Lung (tissue), 12 donors: ENCODE results near the gene HOXC9. TPM values are rescaled to one million over a fixed set of nuclear protein-coding genes. Genes with fewer than 3 reads are reported as not detected.

Source experiments
- ATAC-seq: fragments of 200-7000 bp; cut with Tn5 transposase; one replicate; pipeline ENCODE4 v1.9.1; 2020; ENCODE audit warnings: moderate number of reproducible peaks; ENCODE audit not compliant: insufficient read depth, low FRiP score
- DNase-seq, 3 donors: peaks; one replicate each; pipeline ENCODE4 v3.0.0-alpha.2; 2013 to 2017
- H3K27ac ChIP-seq, 2 donors: one replicate each; pipeline ENCODE4 v1.5.1; 2013; ENCODE audit warnings: mild to moderate bottlenecking in 2 of 2, moderate library complexity in 2 of 2, control low read depth in 1 of 2, inconsistent platforms in 1 of 2, low read depth in 1 of 2, low read length in 1 of 2
- H3K27me3 ChIP-seq, 3 donors: one replicate each; pipeline ENCODE4 v1.5.1; 2013; ENCODE audit warnings: low read length in 2 of 3; ENCODE audit not compliant: control insufficient read depth in 3 of 3, insufficient read depth in 3 of 3
- H3K36me3 ChIP-seq, 4 donors: one replicate each; pipeline ENCODE4 v1.5.1; 2013; ENCODE audit warnings: low read length in 4 of 4, mild to moderate bottlenecking in 1 of 4, moderate library complexity in 1 of 4; ENCODE audit not compliant: control insufficient read depth in 4 of 4, insufficient read depth in 4 of 4
- H3K4me1 ChIP-seq, 5 donors: one replicate each; pipeline ENCODE4 v1.5.1; 2013; ENCODE audit warnings: low read length in 5 of 5, mild to moderate bottlenecking in 2 of 5, moderate library complexity in 1 of 5; ENCODE audit not compliant: control insufficient read depth in 5 of 5, insufficient read depth in 5 of 5
- H3K4me3 ChIP-seq: one replicate; pipeline ENCODE4 v1.5.1; 2013; ENCODE audit warnings: mild to moderate bottlenecking, control low read depth, moderate library complexity
- H3K9ac ChIP-seq, 2 donors: one replicate each; pipeline ENCODE4 v1.5.1; 2013; ENCODE audit warnings: low read length in 2 of 2, control low read depth in 1 of 2; ENCODE audit not compliant: insufficient read depth in 1 of 2
- H3K9me3 ChIP-seq, 4 donors: one replicate each; pipeline ENCODE4 v1.5.1; 2013; ENCODE audit warnings: low read length in 3 of 4, mild to moderate bottlenecking in 1 of 4, moderate library complexity in 1 of 4; ENCODE audit not compliant: control insufficient read depth in 4 of 4, insufficient read depth in 3 of 4
- WGBS, 2 donors: extraction: QIAGEN DNeasy Blood & Tissue Kit; methylation state at CpG; one replicate each; pipeline ENCODE4 v1.1.7; 2013; 5-methylcytosine and 5-hydroxymethylcytosine counted together
- polyA plus RNA-seq, 2 donors: library from polyadenylated mRNA; stranded (reverse); fragments of 200-250 nt; gene quantifications; one replicate each; pipeline ENCODE4 v1.2.1, GENCODE V29; 2013
- total RNA-seq, 2 donors: library from RNA; depleted of rRNA in 1 of 2; stranded (reverse); fragments of >200 nt in 1 of 2; gene quantifications; one replicate each; pipeline ENCODE4 v1.2.1, GENCODE V29; 2014 to 2021
- TF ChIP-seq, protein P1 (sequence below): IDR thresholded peaks from 2 replicates; pipeline ENCODE4 v1.5.1; 2012; ENCODE audit warnings: mild to moderate bottlenecking; ENCODE audit errors: control extremely low read depth, extremely low read depth
- donor health status: control.
- donor health status: control.
- donor health status: Bipolar disorder and iron deficiency.
- donor health status: healthy.
- donor health status: DM: yes; HTN: yes; CAD: no.

Gene HOXC9
- total and polyA plus RNA-seq, 4 donors: 0.08 to 0.18 TPM; not detected in 2

DNA sequence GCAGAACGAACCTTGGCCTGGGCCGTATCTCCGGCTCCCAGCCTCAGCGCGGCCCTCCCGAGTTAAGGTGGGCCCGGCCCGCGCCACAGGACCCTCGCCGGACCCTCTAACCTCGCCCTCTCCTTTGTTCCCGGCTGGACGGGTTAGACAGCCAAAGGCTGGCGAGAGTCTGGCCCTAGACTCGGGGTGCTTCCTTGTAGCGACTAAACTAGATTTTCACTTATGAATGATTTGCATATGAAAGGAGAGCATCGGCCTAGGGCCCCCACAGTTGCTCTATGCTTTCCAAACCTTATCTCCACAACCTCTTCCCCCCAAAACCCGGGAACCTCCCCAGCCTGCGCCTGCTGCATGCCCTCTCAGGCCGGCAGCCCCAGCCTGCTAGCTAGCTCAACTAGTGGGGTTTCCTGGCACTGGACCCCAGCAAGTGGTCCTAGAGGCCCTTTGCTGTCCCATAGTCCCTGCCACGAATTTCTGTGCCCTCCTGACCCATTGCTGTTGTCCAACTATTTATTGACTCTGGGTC, 34.9 kb downstream of the HOXC9 start:
- H3K27ac ChIP-seq: no peak overlapping the region
- peaks cover 0 to 1% (median 0%) of the 10 kb centered on the region in 4 donors for H3K36me3 ChIP-seq
- H3K9me3 ChIP-seq: peaks cover 0 to 14% (median 0%) of the 10 kb centered on the region in 4 donors
- WGBS, 2 donors: 39 to 49% methylated on average over 22 of the region's 22 CpGs
- peaks cover 21 to 72% (median 71%) of the 10 kb centered on the region in 3 donors for H3K27me3 ChIP-seq
- TF ChIP-seq, protein P1, sequence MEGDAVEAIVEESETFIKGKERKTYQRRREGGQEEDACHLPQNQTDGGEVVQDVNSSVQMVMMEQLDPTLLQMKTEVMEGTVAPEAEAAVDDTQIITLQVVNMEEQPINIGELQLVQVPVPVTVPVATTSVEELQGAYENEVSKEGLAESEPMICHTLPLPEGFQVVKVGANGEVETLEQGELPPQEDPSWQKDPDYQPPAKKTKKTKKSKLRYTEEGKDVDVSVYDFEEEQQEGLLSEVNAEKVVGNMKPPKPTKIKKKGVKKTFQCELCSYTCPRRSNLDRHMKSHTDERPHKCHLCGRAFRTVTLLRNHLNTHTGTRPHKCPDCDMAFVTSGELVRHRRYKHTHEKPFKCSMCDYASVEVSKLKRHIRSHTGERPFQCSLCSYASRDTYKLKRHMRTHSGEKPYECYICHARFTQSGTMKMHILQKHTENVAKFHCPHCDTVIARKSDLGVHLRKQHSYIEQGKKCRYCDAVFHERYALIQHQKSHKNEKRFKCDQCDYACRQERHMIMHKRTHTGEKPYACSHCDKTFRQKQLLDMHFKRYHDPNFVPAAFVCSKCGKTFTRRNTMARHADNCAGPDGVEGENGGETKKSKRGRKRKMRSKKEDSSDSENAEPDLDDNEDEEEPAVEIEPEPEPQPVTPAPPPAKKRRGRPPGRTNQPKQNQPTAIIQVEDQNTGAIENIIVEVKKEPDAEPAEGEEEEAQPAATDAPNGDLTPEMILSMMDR: no peak
- ATAC-seq (no peak), DNase-seq (no peak)
- H3K4me3 ChIP-seq: no peak overlapping the region
- no peak overlapping the region for H3K9ac ChIP-seq
- peaks cover 0 to 36% (median 0%) of the 10 kb centered on the region in 5 donors for H3K4me1 ChIP-seq

DNA sequence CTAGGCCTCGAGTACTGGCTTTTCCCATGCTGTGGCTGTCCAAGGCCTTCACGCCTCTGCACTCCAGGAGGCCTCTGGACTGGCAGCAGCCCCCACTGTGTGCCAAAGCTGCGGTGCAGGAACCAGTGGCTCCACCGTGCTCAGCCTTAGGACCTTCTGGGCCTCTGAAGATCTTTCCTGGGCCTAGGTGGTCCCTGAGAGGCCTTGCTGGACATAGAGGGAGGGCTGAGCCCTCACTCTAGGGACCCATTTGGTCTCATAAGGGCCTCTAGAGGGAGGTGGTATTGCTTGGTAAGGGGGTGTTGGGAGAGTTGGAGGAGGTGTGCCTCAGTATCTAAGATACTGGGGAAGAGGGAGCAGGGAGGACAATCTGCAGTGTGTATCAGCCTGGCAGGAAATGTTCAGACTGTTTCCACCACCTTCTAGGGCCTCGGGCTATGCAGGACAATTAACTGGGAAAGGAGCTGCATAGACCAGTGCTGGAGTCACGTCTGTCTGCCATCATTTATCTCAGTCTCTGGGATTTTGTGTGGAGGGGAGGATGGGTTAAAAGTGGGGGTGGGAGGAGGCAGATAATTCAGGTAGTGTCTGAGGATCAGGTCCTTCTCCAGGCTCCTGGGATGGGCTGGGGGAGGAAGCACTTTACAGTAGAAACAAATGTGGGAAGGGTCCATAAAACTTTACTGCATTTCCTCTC, 35.8 kb downstream of the HOXC9 start:
- H3K4me3 ChIP-seq: no peak overlapping the region
- H3K4me1 ChIP-seq: peaks cover 0 to 38% (median 0%) of the 10 kb centered on the region in 5 donors
- peaks cover 21 to 76% (median 73%) of the 10 kb centered on the region in 3 donors for H3K27me3 ChIP-seq
- 65% methylated on average over 6 of the region's 6 CpGs for WGBS, 2 donors
- ATAC-seq: no peak
- no peak overlapping the region for H3K27ac ChIP-seq
- H3K9ac ChIP-seq: no peak overlapping the region
- peaks cover 0 to 14% (median 0%) of the 10 kb centered on the region in 4 donors for H3K9me3 ChIP-seq
- TF ChIP-seq, protein P1: no peak
- H3K36me3 ChIP-seq: peaks cover 0 to 1% (median 0%) of the 10 kb centered on the region in 4 donors
- no peak for DNase-seq

DNA sequence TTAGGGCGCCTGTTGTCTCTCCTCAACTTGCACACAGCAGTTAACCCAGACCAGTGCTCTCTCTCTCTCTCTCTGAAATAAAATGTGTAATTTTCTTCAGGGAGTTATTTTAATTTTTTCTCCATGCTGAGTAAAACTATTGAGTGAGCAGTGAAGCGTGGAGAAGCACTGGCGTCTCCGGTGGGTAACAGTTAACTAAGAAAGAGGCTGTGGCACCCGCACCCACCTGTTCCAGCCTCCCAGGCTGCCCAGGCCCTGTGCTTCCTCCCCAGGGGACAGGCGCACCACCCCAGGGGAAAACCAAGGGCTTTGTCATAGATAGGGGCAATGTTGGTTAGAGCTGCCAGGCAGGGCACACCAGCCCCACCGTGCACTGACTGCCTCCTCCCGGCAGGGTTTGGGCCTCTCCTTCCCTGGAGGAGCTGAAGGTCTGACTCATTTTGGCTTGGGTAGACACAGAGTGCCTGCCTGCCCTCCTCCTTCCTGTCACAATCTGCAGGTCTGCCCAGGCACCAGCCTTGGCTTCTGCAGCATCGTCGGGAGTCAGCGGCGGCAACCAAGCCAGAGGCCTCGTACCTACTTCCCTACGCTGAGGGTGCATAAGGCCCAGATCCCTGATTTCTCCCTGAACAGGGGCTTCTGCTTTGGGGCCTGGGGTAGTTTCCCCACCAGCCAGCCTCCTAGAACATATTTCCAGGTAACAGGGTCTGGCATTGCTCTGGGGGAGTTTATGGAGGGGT, 36.8 kb downstream of the HOXC9 start:
- ATAC-seq (no peak), DNase-seq (no peak)
- Histone ChIP-seq H3K27ac (no peak overlapping the region), H3K4me3 (no peak overlapping the region), H3K4me1 (peaks cover 0 to 34% (median 0%) of the 10 kb centered on the region in 5 donors), H3K9ac (no peak overlapping the region), H3K9me3 (peaks cover 0 to 14% (median 0%) of the 10 kb centered on the region in 4 donors), H3K27me3 (peaks cover 17 to 79% (median 68%) of the 10 kb centered on the region in 3 donors), H3K36me3 (peaks cover 0 to 1% (median 0%) of the 10 kb centered on the region in 4 donors)
- TF ChIP-seq, protein P1: no peak
- whole genome bisulfite sequencing, 2 donors: 63 to 71% methylated on average over 14 of the region's 14 CpGs
